Left kidney (tissue), 2 donors: Measurements from ENCODE around the gene MED13. TPM values are rescaled to one million over a fixed set of nuclear protein-coding genes. Genes with fewer than 3 reads are reported as not detected.
"Not testable (repeated sequence)": the region's sequence is repeated elsewhere in the genome, so short reads cannot be mapped to it uniquely, and the experiment has no call there.

Experiments used
- DNase-seq: peaks from one replicate; pipeline ENCODE4 v3.0.0-alpha.2; 2013
- polyA plus RNA-seq: library from polyadenylated mRNA; unstranded; fragments of 120-200 nt; gene quantifications from one replicate; pipeline ENCODE4 v1.2.1, GENCODE V29; 2013; ENCODE audit not compliant: insufficient read length

MED13 gene
- polyA plus RNA-seq, 1 donor = 56.2 TPM

DNA sequence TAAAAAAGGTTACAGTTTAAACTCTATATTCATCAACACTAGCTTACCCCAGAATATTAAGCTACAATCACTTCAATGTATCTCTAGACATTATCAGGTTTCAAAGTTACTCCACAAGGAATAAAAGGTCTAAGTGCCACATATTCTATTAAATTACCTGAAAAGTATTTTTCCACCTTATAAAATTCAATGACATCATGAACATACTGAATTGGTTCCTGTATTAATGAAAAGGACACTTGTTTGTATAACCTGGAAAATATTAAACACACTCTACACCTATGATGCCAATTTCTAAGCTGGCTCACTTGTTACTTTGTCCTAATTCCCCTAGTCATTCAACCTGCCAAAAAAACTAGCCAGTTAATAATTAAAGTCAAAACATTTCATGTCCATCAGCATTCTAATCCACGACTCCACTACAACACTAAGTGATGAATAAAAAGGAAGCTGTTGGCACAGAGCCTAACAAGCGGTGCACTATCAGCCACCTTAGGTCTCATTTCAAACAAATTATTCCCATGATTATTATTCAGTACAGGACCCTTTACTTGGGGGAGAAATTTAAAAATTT, 12.2 kb downstream of the MED13 start:
- no peak for DNase-seq

DNA sequence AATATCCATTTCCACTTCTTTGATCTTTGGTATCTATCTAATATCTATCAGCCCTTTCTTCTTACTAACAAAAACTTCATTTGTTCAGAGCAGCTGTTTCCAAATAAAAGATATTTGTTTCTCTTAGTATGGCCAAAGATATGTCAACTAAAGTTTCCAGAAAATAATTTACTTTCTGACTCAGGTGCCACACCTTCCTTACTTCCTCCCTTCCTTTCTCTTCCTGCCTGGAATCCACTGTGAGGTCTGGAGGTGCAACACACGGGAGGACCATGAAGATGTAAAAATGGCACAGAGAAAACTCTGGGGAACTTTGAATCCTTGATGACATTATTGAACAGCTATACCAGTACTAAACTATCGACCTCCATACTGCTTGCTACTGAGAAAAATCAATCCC, 14.0 kb downstream of the MED13 start:
- no peak for DNase-seq

DNA sequence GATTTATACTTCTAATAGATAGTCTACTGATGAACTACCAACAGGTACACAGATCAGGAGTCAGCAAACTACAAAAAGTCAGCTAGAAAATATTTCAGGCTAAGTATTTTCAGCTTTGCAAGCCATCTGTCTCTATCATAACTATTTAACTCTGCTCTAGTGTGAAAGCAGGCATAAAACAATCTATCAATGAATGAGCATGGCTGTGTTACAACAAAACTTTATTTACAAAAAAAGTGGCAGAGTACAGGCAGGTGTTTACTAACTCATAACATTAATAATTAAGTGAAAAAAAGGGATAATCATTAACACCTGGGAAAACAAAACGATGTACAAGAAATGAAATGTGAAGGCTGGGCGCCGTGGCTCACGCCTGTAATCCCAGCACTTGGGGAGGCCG, 15.8 kb downstream of the MED13 start:
- DNase-seq = no peak

DNA sequence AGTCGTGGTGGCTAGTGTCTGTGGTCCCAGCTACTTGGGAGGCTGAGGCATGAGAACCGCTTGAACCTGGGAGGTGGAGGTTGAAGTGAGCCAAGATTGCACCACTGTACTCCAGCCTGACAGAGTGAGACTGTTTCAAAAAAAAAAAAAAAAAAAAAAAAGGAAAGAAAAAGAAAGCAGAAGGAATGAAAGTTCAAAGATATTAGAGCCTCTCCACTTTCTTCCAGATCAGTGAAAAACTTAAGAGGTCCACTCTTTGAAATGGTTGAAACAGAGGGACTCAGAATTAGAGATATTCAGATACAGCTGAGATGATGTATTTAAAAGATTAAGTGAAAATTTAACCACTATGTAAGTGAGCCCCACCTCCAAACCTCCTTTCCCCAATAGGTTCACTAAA, 16.8 kb downstream of the MED13 start:
- no peak for DNase-seq

DNA sequence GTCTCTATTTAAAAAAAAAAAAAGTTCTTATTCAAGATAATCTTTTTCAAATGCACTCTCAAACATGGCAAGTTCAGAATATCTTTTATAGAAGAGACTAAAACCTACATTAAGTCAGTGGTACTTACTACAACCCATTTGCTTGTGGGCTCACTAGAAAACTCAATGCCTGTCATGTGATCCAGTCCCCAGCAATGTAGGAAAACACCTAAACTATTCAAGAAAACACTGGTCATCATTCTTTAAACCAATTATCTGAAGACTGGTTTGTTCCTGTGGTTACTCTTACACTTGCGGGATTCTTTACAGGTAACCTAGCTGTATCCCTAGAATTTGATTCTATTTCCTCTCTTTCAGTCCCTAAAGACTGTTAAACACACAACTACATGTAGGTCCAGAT, 19.6 kb downstream of the MED13 start:
- DNase-seq = no peak

DNA sequence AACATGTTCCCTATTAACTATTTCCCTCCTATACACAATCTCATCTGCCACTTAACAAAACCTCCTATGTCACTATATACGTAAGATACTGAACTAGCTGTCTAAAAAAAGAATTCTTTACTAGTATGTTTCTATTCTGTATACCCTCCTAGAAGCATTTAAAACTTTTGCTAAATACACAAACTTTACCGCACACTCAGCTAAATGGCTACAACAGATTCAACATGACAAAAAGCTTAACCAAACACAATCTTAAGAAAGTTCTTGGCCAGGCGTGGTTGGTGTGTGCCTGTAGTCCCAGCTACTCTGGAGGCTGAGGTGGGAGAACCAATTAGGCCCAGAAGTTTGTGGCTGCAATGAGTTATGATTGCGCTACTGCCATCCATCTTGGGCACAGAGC, 20.0 kb downstream of the MED13 start:
- no peak for DNase-seq

DNA sequence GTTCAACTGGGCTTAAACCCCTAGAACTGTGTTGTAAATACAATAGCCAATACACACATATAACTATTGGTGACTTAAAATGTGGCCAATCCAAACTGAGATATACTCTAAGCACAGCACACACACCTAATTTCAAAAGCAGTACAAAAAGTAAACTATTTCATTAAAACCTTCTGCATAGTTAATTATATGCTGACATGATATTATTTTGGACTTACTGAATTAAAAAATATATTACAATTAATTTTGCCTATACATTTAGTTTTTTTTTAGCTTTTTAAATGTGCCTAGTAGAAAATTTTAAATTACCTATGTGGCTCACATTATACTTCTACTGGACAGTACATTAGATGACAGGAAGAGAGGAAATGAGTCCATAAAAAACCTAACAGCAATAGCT, 21.5 kb downstream of the MED13 start:
- DNase-seq = no peak

DNA sequence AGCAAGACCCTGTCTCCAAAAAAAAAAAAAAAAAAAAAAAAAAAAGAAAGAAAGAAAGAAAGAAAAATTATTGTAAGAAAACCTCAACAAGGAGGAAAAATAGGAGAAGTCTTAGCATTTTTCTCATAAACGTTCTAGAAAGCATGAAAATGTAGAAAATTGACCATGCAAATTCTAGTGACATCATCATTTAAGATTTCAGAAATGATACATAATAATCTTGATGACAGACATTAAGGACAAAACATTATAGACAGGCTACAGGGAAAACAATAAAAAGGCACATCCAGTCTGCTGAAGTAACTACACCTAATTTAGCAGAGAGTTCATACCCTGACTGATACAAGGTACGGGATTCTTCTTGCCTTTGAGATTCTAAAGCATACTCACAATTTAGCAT, 21.9 kb downstream of the MED13 start:
- DNase-seq = no peak

DNA sequence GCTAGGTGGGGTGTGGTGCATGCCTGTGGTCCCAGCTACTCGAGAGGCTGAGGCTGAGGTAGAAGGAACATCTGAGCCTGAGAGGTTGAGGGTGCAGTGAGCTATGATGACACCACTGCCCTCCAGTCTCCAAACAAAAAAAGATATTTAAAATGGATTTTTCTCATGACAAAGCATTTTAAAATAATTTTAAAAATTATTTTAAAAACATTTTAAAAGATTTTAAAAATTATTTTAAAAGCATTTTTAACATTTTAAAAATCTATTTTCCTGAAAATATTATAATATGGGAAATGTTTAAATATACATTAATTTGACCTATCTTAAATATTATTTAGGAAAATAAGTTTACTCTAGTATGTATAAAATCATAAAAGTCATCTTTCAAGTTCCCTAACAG, 26.8 kb downstream of the MED13 start:
- DNase-seq = no peak

DNA sequence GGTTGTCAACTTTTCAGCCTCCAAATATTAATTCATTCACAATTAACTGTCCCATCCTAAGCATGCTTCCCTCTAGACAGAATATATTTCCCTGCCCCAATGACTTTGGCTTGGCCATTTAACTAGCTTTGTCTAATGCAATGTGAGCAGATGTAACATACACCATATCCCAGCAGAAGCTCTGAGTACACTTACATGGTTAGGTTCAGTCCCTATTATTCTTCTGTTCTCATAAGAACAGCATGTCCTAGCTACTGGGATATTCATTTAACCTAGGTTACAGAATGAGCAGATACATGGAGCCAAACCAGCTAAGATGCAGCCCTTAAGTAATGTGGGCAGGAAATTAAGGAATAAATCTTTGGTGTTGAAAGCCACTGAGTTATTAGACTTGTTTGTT, 31.8 kb downstream of the MED13 start:
- no peak for DNase-seq

DNA sequence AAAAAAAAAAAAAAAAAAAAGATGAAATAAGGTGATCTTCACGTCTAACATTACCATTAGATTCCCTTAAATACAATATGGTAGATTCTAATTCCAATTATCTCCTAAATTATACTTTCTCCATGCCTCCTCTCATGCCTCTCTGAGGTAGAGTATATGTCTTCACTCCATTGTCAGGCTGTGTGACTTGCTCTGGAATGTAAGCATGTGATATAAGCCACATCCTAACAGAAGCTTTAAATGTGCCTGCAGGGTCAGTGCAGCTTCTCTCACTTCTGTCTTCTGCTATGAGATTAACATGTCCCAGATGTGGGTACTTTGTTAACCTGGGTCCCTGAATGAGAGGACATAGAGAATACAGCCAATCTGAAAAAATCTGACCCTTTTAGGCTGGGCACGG, 32.6 kb downstream of the MED13 start:
- no peak for DNase-seq

DNA sequence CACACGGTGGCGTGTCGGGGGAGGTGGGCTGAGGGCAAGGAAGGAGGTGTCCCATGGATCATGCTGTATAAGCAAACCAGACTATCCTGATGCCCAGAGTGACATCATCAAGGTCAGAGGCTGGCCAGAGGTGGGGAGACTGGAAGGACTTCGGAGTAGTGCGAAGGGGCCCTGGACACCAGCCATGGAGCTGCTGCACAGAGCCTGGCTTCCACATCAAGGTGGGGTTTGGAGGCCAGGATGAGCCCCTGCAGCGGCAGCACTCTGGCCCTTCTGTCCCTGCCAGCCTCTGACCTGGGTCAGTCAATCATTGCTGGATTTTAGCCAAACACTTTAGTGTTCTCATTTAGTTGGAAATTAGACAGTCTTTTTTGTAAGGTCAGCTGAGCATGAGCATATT, 34.8 kb downstream of the MED13 start:
- no peak for DNase-seq

DNA sequence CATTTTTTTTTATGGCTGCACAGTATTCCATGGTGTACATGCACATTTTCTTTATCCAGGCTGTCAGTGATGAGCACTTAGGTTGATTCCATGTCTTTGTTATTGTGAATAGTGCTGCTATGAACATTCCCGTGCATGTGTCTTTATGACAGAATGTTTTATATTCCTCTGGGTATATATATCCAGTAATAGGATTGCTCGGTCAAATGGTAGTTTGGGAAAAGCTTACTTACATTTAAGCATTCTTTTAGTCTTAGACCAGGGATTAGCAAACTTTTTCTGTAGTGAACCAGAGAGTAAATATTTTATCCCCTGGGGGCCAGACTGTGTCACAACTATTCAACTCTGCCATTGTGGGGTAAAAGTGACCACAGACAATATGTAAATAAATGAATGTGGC, 40.2 kb downstream of the MED13 start:
- DNase-seq = no peak

DNA sequence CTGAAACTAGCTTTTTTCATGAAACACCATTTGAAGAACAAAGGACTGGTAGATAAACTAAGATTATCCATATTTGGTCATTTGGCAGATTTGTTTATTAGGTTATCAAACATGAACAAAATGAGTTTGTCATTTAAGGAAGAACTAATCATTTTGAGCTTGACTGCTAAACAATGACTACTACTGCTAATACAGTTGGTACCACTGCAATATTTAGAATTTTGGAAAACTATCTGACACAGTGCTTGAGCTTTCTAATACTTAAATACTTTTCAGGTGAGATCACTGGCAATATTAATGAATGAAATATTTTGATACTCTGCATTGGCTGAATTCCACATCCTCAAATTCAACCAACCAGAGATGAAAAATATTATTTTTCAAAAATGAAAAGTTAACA, 47.2 kb downstream of the MED13 start:
- no peak for DNase-seq

DNA sequence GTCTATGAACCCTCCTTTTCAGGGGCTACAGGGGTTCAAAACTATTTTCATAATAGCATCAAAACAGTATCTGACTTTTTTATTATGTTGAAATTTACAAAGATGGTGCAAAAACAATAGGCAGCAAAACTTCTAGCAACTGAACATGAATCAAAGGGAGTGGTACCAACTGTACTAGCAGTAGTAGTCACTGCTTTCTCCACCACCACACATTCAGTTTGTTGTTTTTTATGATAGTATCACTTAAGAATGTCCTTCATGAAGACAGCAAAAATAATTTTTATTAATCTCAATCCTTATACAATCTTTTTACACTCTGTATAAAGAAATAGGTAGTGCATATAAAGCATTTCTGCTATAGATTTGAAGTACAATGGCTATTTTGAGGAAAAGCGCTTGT, 47.6 kb downstream of the MED13 start:
- DNase-seq = no peak

DNA sequence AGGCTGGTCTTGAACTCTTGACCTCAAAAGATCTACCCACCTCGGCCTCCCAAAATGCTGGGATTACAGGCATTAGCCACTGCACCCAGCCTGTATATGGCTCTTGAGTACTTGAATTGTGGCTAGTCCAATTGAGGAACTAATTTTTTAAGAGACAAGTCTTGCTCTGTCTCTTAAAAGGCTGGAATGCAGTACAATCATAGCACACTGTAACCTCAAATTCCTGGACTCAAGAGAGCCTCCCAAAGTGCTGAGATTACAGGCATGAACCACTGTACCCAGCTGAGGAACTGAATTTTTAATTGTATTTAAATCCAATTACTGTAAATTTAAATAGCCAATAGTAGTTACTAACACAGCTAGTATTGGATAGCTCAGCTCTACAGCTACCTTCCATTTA, 50.6 kb downstream of the MED13 start:
- no peak for DNase-seq

DNA sequence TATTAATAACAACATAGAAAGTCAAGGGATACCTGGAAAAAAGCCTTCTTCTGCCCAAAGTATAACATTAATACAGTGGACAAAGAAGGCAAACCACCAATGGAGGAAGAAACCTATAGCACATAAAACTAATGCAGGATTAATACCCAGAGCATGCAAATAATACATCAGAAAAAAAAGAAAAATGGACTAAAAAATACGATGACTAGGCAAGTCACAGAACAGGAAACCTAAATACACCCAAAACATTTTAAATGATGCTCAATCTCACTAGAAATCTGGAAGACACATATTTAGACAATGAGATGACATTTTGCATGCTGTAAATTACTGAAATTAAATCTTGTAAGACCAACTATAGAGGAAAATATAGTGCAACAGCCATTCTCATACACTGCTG, 55.9 kb downstream of the MED13 start:
- no peak for DNase-seq

DNA sequence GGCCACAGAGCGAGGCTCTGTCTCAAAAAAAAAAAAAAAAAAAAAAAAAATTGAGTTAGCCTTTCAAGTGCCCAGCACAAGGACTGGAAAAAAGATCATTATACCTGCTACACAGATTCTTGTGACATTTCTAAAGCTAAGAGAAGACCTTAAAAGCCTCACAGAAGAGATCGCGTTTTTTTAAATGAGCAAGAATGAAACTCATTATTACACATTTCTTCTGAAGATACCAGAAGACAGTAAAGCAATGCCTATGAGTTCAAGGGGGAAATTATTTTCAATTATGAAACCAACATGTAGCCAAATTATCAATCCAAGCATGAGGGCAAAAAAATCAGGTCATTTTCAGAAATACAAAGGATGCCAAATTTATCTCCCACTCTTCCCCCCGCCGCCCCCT, 56.8 kb downstream of the MED13 start:
- no peak for DNase-seq

DNA sequence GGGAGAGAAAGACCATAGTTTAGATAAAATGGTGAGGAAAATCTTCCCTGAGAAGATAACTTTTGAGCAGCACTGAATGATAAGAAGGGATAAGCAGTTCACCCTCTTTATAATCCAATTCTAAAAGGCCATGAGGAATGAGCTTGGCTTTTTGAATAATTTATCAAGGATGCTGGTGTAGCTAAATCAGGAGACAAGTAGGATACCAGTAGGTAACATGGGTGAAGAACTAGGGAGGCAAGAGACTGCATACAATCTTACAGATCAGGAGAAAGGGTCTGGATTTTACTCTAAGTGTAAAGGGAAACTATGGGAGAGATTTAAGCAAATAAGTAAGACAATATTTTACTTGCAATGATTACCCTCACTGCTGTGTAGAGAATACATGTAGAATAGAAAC, 60.7 kb downstream of the MED13 start:
- DNase-seq = no peak

DNA sequence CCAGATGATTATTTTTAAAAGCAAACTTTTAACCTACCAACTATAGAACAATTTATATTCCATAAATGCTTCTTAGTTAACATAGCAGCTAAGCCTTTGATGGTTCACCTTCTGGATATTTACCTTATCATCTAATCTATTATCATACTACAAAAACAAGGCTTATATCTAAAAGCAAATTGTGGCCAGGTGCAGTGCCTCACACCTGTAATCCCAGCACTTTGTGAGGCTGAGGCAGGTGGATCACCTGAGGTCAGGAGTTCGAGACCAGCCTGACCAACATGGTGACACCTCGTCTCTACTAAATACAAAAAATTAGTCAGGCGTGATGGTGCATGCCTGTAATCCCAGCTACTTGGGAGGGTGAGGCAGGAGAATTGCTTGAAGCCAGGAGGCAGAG, 61.9 kb downstream of the MED13 start:
- not testable (repeated sequence) for DNase-seq

DNA sequence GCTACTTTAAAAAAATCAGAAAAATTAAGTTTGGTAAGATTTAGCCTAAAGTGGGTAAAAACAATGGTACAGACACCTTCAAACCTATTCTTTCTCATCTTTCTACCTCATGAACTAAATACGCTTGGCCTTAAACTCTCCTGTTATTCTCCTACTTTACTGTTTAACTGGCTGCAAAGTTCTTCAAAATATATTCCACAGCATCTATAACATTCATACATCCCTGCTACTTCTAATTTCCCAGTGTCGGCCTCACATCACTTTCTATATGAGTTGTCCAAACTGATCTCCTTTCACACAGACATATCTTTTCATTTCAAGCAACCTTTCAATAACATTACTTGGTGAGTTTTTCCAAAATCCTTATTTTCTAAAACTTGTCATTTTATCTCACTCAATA, 64.0 kb downstream of the MED13 start:
- no peak for DNase-seq

DNA sequence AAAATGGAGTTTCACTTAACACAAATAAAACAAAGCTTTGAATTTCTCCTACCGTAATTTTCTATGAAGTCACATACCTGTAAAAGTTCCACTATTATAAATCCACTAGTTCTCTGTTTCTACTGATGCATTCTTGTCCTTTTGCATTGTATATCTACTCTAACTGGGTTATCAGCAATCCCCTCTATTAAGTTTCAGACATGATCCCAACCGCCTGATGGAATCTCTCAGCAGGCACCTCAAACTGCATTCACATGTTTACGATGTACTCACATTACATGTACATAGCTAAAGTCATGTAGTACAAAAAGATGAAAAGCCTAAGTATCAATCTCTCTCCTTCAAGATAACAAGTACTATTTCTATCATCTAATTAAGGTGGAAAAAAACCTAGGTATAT, 64.9 kb downstream of the MED13 start:
- DNase-seq = no peak

DNA sequence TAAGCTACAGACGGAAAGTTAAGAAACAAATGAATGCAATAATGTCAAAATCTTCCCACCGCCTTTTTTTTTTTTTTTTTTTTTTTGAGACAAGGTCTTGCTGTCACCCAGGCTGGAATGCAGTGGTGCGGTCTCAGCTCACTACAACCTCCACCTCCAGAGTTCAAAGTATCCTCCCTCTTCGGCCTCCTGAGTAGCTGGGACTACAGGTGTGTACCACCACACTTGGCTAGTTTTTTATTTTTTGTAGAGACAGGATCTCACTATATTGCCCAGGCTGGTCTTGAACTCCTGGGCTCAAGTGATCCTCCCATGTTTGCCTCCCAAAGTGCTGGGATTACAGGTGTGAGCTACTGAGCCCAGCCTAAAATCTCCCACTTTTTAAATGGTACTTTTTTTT, 66.5 kb downstream of the MED13 start:
- DNase-seq = not testable (repeated sequence)

DNA sequence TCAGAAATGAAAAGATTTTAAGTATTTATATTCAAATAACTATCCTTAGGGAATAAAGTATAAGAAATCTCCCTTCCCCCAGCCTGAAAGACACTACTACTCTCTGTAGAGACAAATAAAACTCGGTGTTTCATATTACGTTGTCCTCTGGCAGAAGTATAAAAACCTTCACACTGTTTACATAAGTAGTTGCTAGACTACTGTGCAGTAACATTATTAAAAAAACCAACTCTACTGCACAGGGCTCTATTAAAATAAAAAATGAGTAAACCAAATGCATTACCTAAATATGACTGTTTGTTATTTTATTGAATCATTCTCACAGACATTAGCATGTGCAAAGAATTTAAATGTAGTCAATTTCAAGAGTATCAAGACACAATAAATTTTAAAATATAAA, 67.4 kb downstream of the MED13 start:
- no peak for DNase-seq

DNA sequence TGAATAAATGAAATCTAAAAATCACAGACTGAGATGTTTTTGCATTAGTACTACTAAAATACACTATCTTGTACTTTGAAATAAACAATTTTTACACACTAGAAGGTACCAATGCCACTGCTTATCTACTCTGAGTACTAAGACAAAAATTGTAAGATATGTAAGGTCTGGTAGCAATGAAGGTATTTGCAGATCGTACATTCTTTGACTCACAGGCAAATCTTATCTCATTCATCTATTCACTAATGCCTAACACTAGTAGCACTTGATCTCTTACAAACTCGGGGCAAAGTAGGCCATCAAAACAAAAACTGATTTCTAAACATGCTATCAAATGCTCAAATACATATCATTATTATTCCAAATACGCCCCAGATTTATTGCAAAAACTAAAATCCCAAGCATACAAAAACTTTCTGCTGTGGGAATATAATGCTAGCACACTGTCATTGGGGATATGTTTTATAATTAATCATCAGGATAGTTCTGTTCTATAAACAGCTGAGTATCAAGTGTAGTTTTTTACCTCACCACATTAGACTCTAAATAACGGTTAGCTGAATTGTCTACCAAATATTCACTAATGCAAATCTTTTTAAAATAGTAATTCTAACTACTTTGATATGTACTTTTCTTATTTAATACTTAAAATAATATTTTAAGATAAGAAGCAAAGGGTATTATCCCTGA, 68.0 kb downstream of the MED13 start:
- DNase-seq = no peak
